Kidney (tissue), 14 donors: ENCODE results near the gene HSPB7. TPM values are rescaled to one million over a fixed set of nuclear protein-coding genes. Genes with fewer than 3 reads are reported as not detected.

Experiments
- DNase-seq, 5 donors: peaks; one replicate each; pipeline ENCODE4 v3.0.0-alpha.2; 2013 to 2020
- FAIRE-seq: peaks from 2 replicates; lab custom pipeline; 2012; peaks lifted over from hg19 to GRCh38; lab: Jason Lieb, UNC
- H3K27ac ChIP-seq, 2 donors: one replicate each; pipeline ENCODE4 v1.7.0; 2013; ENCODE audit warnings: low read depth in 2 of 2, low read length in 2 of 2, inconsistent platforms in 1 of 2
- H3K27me3 ChIP-seq: one replicate; pipeline ENCODE4 v1.7.1; 2013; ENCODE audit warnings: low read length, inconsistent platforms; ENCODE audit not compliant: control insufficient read depth, insufficient read depth
- H3K36me3 ChIP-seq, 3 donors: one replicate each; pipeline versions ENCODE4 v1.7.0 to v1.7.1; 2013; ENCODE audit warnings: low read length in 3 of 3, control low read depth in 1 of 3, inconsistent platforms in 1 of 3; ENCODE audit not compliant: insufficient read depth in 3 of 3, control insufficient read depth in 2 of 3
- H3K4me1 ChIP-seq, 3 donors: one replicate each; pipeline versions ENCODE4 v1.7.0 to v1.7.1; 2013; ENCODE audit warnings: low read length in 3 of 3, inconsistent platforms in 1 of 3, low read depth in 1 of 3; ENCODE audit not compliant: control insufficient read depth in 2 of 3, insufficient read depth in 2 of 3
- H3K4me3 ChIP-seq, 3 donors: one replicate each; pipeline versions ENCODE4 v1.7.0 to v1.8.1; 2013; ENCODE audit warnings: low read length in 3 of 3, control low read depth in 1 of 3, inconsistent platforms in 1 of 3
- H3K9ac ChIP-seq, 3 donors: one replicate each; pipeline versions ENCODE4 v1.7.0 to v1.7.1; 2013; ENCODE audit warnings: low read length in 3 of 3, control low read depth in 1 of 3, inconsistent platforms in 1 of 3
- H3K9me3 ChIP-seq, 3 donors: one replicate each; pipeline versions ENCODE4 v1.7.0 to v1.7.1; 2013; ENCODE audit warnings: low read length in 3 of 3, control low read depth in 1 of 3, inconsistent platforms in 1 of 3; ENCODE audit not compliant: control insufficient read depth in 2 of 3, insufficient read depth in 1 of 3
- CTCF ChIP-seq: IDR thresholded peaks from 3 replicates; pipeline ENCODE4 v1.5.1; 2012; ENCODE audit warnings: mild to moderate bottlenecking, moderate library complexity, borderline replicate concordance; ENCODE audit not compliant: insufficient read depth; ENCODE audit errors: extremely low read depth
- intact Hi-C: fragments of 100-400 bp; cut with DNase I; formaldehyde crosslinking; loops from one replicate; pipeline ENCODE4 v1.11.1; 2022
- polyA plus RNA-seq: library from polyadenylated mRNA; stranded (reverse); fragments of 350-450 nt; fragmentation: Illumina TruSeq; extraction: RNeasy Lipid Tissue Mini Kit (QIAGEN cat#74804); gene quantifications from one replicate; pipeline ENCODE4 v1.2.3, GENCODE V29; 2014; ENCODE audit warnings: low read depth, low replicate concordance; ENCODE audit not compliant: insufficient read depth
- total RNA-seq: library from RNA; stranded (reverse); fragmentation: NEBNext Ultra II Directional; extraction: Animal tissue kit (Norgen Biotek cat#: 25700); gene quantifications from one replicate; pipeline ENCODE4 v1.2.1, GENCODE V29; 2021
- donor health status: control.
- donor health status: control.
- donor health status: control.
- donor health status: control.
- donor health status: control.
- donor health status: DM: yes; HTN: yes; CAD: no.
- donor health status: Normal renal cell carcinoma (clear cell type).

HSPB7 gene
- total and polyA plus RNA-seq, 2 donors from 2014 or later = 17.0 to 29.1 TPM

DNA sequence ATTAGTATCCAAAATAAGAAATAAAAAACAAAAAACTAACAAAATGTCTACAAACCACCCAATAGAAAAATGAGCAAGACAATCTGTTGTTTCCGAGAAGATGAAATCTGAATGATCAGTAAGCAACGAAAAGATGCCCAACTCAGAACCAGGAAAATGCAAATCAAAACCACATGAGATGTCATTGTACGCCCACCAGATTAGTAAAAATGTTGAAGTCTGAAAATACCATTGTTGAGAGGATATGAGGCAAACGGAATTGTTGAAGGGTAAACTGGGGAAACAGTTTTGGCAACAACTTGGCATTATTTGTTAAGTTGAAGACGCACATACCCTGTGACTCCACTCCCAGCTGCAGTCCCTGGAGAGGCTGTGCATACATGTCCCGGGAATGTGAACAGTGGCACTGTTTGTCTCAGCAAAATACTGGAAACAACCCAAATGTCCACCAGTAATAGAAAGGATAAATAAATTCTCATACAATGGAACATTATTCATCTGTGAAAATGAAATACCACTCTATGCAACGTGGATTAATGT lies 52.5 kb downstream of the HSPB7 start:
- H3K9me3 ChIP-seq = no peaks in the 10 kb centered on the region
- H3K4me3 ChIP-seq = no peak overlapping the region
- no peak for TF ChIP-seq CTCF
- peak overlapping the region in 1 of 2 donors; percentile 55 for H3K27ac ChIP-seq
- H3K27me3 ChIP-seq = no peaks in the 10 kb centered on the region
- peak in 1 of 5 donors; percentile 54 for DNase-seq
- peaks cover 0 to 7% (median 2%) of the 10 kb centered on the region in 3 donors for H3K4me1 ChIP-seq
- no peak for FAIRE-seq
- intact Hi-C loops = no loop called here
- H3K36me3 ChIP-seq = peaks cover 0 to 4% (median 0%) of the 10 kb centered on the region in 3 donors
- no peak overlapping the region for H3K9ac ChIP-seq

Other genes with a start within 250 kb of the HSPB7 start
- gene UQCRHL, start 210.4 kb downstream of the HSPB7 start, total RNA-seq = 0.91 TPM
- gene UQCRHL, start 210.4 kb downstream of the HSPB7 start, polyA plus RNA-seq = 11.8 TPM
- 70.7 TPM for gene SPEN, start 170.3 kb downstream of the HSPB7 start, total RNA-seq
- 9.4 TPM for gene SPEN, start 170.3 kb downstream of the HSPB7 start, polyA plus RNA-seq
- 41.5 TPM for gene ZBTB17, start 41.9 kb downstream of the HSPB7 start, total RNA-seq
- 33.1 TPM for gene ZBTB17, start 41.9 kb downstream of the HSPB7 start, polyA plus RNA-seq
- 0.22 TPM for gene SRARP, start 13.8 kb downstream of the HSPB7 start, total RNA-seq
- 4.0 TPM for gene SRARP, start 13.8 kb downstream of the HSPB7 start, polyA plus RNA-seq
- gene CLCNKA, start 4.0 kb upstream of the HSPB7 start, total RNA-seq = 7.8 TPM
- gene CLCNKA, start 4.0 kb upstream of the HSPB7 start, polyA plus RNA-seq = 187 TPM
- gene CLCNKB, start 25.7 kb upstream of the HSPB7 start, total RNA-seq = 60.6 TPM
- 519 TPM for gene CLCNKB, start 25.7 kb upstream of the HSPB7 start, polyA plus RNA-seq
- 5.0 TPM for gene FAM131C, start 55.6 kb upstream of the HSPB7 start, total RNA-seq
- 12.0 TPM for gene FAM131C, start 55.6 kb upstream of the HSPB7 start, polyA plus RNA-seq
- 34.2 TPM for gene EPHA2, start 138.0 kb upstream of the HSPB7 start, total RNA-seq
- gene EPHA2, start 138.0 kb upstream of the HSPB7 start, polyA plus RNA-seq = 5.5 TPM
- 8.2 TPM for gene ARHGEF19, start 194.6 kb upstream of the HSPB7 start, total RNA-seq
- 3.5 TPM for gene ARHGEF19, start 194.6 kb upstream of the HSPB7 start, polyA plus RNA-seq
- gene CPLANE2, start 219.1 kb upstream of the HSPB7 start, total RNA-seq = 9.4 TPM
- gene CPLANE2, start 219.1 kb upstream of the HSPB7 start, polyA plus RNA-seq = 7.9 TPM